Rectal smooth muscle tissue (tissue), 1 donor: Measurements from ENCODE around the gene GMDS.

Experiments used
- H3K27ac ChIP-seq: one replicate; pipeline ENCODE4 v1.7.0; 2013; ENCODE audit warnings: low read depth, low read length, inconsistent platforms
- H3K27me3 ChIP-seq: one replicate; pipeline ENCODE4 v1.7.0; 2013; ENCODE audit warnings: low read length; ENCODE audit not compliant: control insufficient read depth, insufficient read depth
- H3K36me3 ChIP-seq: one replicate; pipeline ENCODE4 v1.7.0; 2013; ENCODE audit warnings: low read length; ENCODE audit not compliant: control insufficient read depth, insufficient read depth
- H3K4me1 ChIP-seq: one replicate; pipeline ENCODE4 v1.7.0; 2013; ENCODE audit warnings: low read length; ENCODE audit not compliant: control insufficient read depth, insufficient read depth
- H3K4me3 ChIP-seq: one replicate; pipeline ENCODE4 v1.7.0; 2013; ENCODE audit warnings: low read length
- H3K9ac ChIP-seq: one replicate; pipeline ENCODE4 v1.7.0; 2013; ENCODE audit warnings: low read length

GMDS gene

DNA sequence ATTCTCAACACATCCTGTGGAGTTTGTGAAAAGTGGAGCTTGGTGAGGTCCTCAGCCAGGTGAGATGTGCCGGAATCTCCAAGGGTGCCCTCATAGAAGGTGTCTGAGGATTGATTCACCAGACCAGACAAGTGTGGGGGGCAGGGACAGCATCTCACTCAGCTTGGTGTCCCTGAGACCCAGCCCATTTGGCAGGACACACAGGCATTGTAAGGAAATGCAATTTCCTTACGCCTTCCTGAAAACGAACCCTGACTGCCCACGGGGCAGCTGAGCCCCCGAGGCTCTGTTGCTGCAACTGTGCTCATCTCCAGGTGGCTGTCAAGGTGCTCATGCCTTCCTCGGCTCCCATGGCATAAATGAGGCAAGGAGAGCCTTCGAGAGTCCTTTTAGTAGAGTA, 602.3 kb downstream of the GMDS start:
- no peak overlapping the region for H3K9ac ChIP-seq
- no peak overlapping the region for H3K4me3 ChIP-seq
- no peaks in the 10 kb centered on the region for H3K27me3 ChIP-seq
- H3K27ac ChIP-seq, result no peak overlapping the region
- H3K36me3 ChIP-seq, result no peaks in the 10 kb centered on the region
- no peaks in the 10 kb centered on the region for H3K4me1 ChIP-seq

DNA sequence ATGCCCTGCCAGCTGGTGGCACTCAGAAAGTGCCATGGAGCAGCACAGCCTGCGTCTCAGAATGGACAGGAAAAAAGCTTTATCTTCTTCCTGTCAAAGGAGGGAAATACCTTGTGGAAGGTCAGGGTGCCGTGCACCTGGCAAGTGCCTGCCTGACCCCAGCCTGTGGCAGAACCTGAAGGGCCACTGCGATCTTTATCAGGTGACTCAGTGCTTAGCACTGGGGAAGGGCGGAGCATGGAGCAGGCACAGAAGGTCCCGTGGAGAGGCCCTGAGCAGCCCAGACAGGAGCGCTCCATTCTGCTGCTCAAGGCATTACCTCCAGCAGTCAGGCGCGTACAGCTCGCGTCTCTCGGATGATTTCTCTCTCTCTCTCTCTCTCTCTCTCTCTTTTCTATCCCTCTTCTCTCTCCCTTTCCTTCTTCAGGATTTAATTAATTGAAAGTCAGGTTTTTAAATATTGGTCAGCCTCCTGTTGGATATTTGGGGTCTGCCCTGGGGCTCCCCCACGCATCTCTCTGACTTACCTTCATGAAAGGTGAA, 604.0 kb downstream of the GMDS start:
- no peak overlapping the region for H3K4me3 ChIP-seq
- no peaks in the 10 kb centered on the region for H3K27me3 ChIP-seq
- H3K9ac ChIP-seq, result no peak overlapping the region
- H3K4me1 ChIP-seq, result no peaks in the 10 kb centered on the region
- no peaks in the 10 kb centered on the region for H3K36me3 ChIP-seq
- H3K27ac ChIP-seq, result no peak overlapping the region

DNA sequence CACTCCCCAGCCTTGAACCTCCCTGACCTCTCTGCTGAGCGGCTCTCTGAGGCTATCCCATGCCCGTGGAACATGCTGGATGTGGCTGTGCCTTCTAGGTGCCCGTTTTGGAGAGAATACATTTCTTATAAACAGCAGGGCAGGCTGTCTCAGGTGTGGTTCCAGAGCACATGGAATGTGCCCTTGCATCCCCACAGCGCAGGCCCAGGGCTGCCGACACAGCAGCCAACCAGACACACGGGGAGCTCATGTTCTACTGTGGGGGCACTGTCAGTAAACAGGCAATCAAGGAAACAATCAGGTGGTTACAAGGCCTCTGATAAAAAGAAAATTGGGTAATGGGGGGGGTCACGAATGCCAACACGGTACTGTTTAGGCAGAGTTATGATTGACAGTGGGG, 604.9 kb downstream of the GMDS start:
- Histone ChIP-seq H3K27ac (no peak overlapping the region), H3K4me1 (no peaks in the 10 kb centered on the region), H3K4me3 (no peak overlapping the region), H3K36me3 (no peaks in the 10 kb centered on the region), H3K27me3 (no peaks in the 10 kb centered on the region), H3K9ac (no peak overlapping the region)

DNA sequence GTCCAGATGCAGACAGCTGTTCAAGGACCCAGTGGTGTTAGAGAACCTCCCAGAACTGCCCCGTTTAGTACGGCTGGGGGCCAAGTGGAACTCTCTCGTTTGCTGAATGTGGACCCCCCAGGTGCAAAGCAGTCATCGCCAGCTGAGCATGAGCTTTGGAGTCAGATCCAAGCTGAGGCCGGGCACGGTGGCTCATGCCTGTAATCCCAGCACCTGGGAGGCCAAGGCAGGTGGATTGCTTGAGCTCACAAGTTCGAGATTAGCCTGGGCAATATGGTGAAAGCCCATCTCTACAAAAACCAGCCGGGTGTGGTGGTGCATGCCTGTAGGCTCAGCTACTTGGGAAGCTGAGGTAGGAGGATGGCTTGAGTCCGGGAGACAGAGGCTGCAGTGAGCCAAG, 606.0 kb downstream of the GMDS start:
- Histone ChIP-seq H3K9ac (no peak overlapping the region), H3K4me1 (no peaks in the 10 kb centered on the region), H3K36me3 (no peaks in the 10 kb centered on the region), H3K27me3 (no peaks in the 10 kb centered on the region), H3K27ac (no peak overlapping the region), H3K4me3 (no peak overlapping the region)

DNA sequence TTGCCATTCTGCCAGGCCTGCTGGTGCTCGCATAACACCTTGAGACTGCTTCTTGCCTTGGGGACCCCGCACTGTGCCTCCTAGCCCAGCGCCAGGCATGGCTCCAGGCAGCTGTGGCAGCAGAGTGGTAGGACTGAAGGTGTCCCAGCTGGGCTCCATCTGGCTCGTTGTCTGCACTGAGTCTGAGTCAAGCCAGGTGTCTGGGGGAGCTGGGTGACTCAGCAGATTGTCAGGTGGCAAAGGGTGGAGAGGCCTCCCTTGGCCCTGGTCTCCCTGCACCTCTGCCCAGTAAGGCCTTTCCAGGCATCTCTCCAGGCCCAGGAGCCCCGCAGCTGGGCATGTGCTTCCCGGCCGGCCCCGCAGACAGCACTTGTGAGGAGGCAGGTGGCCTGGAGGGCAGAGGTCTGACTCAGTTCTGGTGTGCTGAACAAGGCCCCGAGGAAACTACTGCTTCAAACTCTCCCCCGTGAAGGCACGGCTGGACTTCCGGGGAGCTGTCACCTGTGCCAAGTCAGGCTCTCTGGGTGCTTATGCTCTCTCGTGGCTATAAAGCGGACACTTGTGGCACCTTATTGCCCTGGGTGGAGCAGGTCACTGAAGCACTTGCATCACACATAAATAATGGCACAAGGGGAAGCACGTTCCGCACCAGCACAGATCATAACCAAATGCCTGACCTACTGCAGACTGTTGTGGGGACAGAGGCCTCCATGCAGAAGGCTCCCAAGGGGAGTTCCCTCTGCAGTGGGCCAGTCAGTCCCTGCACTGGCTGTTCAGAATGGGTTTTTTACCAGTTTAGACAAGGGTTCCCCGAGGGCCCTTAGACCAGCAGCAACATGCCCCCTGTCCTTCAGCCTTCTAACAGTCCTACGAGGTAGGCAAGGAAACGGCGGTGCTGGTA, 608.2 kb downstream of the GMDS start:
- no peak overlapping the region for H3K27ac ChIP-seq
- H3K4me3 ChIP-seq, result no peak overlapping the region
- H3K9ac ChIP-seq, result no peak overlapping the region
- H3K4me1 ChIP-seq, result no peaks in the 10 kb centered on the region
- H3K36me3 ChIP-seq, result no peaks in the 10 kb centered on the region
- no peaks in the 10 kb centered on the region for H3K27me3 ChIP-seq

DNA sequence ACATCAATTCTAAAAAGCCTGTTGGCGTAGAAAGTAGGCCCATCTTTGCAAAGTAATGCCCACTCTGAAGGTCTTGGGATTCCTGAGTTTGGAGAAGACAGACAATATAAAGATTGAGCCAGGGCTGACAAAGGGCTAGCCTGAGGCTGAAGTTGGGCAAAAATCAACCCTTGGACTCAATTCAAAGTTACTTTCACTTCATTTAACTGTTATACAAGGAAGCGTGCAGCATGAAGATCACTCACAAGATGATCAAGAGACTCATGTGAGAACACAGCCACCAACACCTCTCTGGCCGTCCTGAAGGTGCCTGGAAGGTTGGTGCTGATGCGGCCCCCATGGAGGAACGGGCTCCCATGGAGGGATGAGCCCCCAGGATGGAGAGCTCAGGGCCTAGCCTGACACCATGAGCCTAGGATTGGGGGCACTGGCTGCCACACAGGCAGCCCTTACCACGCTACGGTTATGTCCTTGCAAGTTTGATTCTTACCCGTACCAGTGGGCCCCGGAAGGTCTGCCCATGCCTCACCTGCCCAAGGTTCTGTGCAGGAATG, 609.1 kb downstream of the GMDS start:
- H3K36me3 ChIP-seq, result no peaks in the 10 kb centered on the region
- H3K4me3 ChIP-seq, result no peak overlapping the region
- no peaks in the 10 kb centered on the region for H3K4me1 ChIP-seq
- H3K27me3 ChIP-seq, result no peaks in the 10 kb centered on the region
- no peak overlapping the region for H3K27ac ChIP-seq
- no peak overlapping the region for H3K9ac ChIP-seq

DNA sequence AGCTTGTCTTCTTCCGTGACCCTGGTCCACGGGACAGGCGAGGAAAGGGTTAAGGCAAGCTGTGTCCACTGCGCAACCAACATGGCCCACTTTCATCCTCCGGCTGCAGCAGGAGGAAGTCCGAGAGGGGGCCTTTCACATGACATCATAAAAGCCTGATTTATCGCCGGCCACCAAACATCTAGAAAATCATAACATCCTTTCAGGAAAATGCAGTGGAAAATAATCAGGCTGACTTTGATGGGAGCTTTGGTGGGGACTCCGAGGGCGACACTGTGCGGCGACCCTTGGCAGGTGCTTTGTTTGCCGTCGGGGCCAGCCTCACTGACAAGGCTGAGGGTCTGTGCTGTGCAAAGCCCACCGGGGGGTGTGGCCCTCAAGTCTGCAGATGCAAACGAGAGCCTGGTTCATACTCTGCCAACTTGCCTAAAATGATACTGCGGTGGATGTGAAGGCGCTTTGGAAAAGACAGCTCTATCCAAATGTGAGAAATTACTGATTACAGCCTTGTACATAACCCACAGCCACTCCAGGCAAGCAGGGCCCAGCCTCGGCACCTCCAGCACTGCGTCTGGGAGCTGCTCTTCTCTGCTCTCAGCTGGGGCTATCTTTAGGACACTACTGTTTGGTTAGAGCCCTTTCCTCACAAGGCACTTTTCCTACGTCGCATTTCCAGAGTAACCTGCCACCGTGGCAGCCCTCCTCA, 609.9 kb downstream of the GMDS start:
- Histone ChIP-seq H3K27ac (no peak overlapping the region), H3K9ac (no peak overlapping the region), H3K36me3 (no peaks in the 10 kb centered on the region), H3K4me3 (no peak overlapping the region), H3K4me1 (no peaks in the 10 kb centered on the region), H3K27me3 (no peaks in the 10 kb centered on the region)

DNA sequence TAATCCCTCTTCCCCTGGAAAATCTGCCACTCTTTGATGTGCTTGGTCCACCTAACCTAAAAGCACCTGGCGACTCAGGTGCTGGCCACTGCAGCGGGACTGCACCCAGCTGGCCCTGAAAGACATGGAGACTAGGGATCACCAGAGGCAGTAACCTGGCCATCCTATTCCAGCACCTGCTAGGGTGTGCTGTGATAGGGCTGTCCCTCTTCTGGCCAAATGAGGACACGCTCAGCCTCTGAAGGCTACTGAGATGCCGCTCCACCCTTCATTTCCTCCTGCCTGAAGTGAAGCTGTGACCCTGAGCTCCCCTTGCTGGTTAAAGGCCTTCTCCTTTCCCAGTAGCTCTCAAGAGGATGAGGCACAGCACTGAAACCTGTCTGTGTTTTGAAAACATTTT, 611.3 kb downstream of the GMDS start:
- no peak overlapping the region for H3K27ac ChIP-seq
- H3K4me1 ChIP-seq, result no peaks in the 10 kb centered on the region
- H3K36me3 ChIP-seq, result no peaks in the 10 kb centered on the region
- H3K4me3 ChIP-seq, result no peak overlapping the region
- no peak overlapping the region for H3K9ac ChIP-seq
- peaks cover 3% of the 10 kb centered on the region for H3K27me3 ChIP-seq

DNA sequence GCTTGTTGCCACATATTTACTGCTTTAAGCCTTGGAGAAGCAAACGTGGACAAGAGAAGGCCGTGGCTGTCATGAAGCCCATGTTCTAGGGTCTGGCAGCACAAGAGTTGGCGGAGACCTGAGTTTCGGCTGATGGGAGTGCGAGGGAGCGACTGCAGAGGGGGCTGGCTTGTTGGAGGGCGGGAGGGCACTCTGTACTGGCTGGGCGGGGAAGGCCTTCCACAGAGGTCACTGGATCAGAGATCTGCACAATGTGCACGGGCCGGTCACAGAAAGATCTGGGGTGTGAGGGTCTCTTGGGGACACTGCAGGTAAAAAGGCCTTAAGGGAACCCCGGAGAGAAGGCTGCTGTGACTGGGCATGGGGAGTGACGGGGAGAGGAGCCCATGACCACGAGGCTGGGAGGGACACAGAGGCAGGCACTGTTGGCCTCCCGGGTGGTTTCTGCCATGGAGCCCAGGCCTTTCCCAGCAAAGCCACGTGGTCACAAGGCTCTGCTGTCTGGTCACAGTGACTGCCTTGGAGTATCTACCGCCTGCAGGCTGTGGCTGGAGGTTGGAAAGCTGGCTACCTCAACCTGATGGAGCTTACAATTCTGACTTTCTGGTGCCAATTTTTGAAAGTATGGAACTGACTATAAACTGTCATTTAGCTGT, 611.9 kb downstream of the GMDS start:
- Histone ChIP-seq H3K4me3 (no peak overlapping the region), H3K27me3 (peaks cover 3% of the 10 kb centered on the region)

DNA sequence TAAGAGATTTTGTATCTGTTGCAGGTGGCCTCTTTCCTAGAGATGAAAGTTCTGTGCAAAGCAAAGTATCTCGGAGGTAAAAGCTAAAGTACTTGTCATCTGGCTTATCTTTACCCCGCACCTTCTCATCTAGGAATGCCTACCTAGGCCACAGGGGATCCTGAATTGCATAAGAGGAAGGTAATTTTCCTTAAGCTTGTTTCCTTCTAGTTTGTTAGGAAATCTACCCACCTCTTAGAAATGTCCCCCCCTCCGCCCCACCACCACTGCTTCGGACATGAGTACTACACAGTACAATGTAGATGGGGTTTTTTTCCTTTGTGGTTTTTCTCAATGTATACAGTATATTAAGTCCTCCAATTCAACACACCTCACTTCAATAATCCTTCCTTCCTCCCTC, 614.2 kb downstream of the GMDS start:
- H3K27me3 ChIP-seq, result peaks cover 7% of the 10 kb centered on the region
- no peaks in the 10 kb centered on the region for H3K36me3 ChIP-seq
- no peak overlapping the region for H3K27ac ChIP-seq
- no peak overlapping the region for H3K4me3 ChIP-seq
- H3K9ac ChIP-seq, result no peak overlapping the region
- no peaks in the 10 kb centered on the region for H3K4me1 ChIP-seq

More for the DNA sequence above, 611.9 kb downstream of the GMDS start:
- Histone ChIP-seq H3K36me3 (no peaks in the 10 kb centered on the region), H3K27ac (no peak overlapping the region), H3K4me1 (no peaks in the 10 kb centered on the region), H3K9ac (no peak overlapping the region)

DNA sequence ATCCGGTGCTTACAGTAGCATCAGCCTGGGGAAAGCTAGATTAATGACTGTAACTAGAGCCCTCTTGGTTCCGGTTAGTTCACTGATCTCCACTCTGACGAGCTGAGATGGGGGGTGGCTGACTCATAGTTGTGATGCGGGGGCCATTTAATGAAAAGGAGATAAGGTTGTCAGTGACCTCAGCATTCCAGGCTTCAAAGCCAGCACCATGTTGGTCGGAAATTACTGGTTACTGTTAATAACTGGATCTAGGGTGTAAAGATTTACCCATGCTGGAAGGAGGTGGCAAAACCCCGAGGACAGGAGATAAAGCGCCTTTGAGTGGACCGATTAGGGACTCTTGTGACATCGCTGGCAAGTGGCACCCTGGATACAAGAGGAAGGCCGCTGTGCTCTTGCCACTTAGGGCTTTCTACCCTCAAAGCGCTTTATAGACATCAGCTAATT, 614.6 kb downstream of the GMDS start:
- H3K36me3 ChIP-seq, result no peaks in the 10 kb centered on the region
- no peak overlapping the region for H3K9ac ChIP-seq
- no peak overlapping the region for H3K4me3 ChIP-seq
- H3K27ac ChIP-seq, result no peak overlapping the region
- H3K27me3 ChIP-seq, result peaks cover 7% of the 10 kb centered on the region
- no peaks in the 10 kb centered on the region for H3K4me1 ChIP-seq

DNA sequence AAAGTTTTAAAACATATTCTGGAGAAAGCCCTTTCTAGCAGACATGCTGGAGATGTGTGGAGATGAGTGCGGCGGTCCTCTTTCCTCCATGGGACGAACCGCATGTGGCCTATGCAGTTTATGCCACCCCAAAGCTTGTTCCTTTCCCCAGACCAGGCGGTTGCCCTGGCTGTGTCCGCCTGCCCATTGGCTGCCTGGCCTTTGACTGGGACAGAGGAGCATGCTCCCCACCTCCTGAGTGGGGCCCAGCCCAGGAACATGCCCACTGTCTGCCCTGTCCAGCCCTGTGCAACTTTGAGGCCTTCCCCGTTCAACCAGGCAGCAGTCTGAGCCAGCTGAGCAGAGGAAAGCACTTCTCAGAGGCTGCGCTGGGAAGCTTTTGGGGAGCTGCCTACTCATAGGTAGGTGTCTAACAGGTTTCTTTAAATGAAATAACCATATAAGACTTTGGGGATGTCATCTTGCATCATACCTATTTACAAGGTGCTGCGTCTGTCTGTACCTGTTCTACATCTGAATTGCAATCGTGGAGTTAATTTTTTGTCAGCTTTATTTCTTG, 615.1 kb downstream of the GMDS start:
- peaks cover 7% of the 10 kb centered on the region for H3K27me3 ChIP-seq
- H3K4me1 ChIP-seq, result no peaks in the 10 kb centered on the region
- H3K36me3 ChIP-seq, result no peaks in the 10 kb centered on the region
- H3K4me3 ChIP-seq, result no peak overlapping the region
- H3K9ac ChIP-seq, result no peak overlapping the region
- no peak overlapping the region for H3K27ac ChIP-seq
